Activated CD8-positive, alpha-beta T cell treated with anti-CD3 and anti-CD28 coated beads for 36 hours (primary cell): ENCODE data around the gene SLC22A23. TPM values are rescaled to one million over a fixed set of nuclear protein-coding genes. Genes with fewer than 3 reads are reported as not detected.

Source experiments
- ATAC-seq: fragments of 200-7000 bp; cut with Tn5 transposase; one replicate; pipeline ENCODE4 v1.10.0; 2021; ENCODE audit warnings: mild to moderate bottlenecking, moderate library complexity
- CTCF ChIA-PET: fragments of 350-600 bp; sonication (Branson Sonifier 250); formaldehyde crosslinking; loops from one replicate; lab custom pipeline; 2021; ENCODE audit warnings: antibody characterized with exemption; lab: Charles Lee
- POLR2A ChIA-PET: fragments of 350-600 bp; sonication (Branson Sonifier 250); formaldehyde crosslinking; loops from one replicate; lab custom pipeline; 2021; ENCODE audit warnings: antibody characterized with exemption; lab: Charles Lee
- DNase-seq: peaks from one replicate; pipeline ENCODE4 v3.0.0-alpha.2; 2020
- H3K27ac Mint-ChIP-seq: one replicate; pipeline ENCODE4 v1.8.0; 2021; ENCODE audit warnings: mild to moderate bottlenecking, mixed read lengths
- H3K27me3 Mint-ChIP-seq: one replicate; pipeline ENCODE4 v1.8.0; 2021; ENCODE audit warnings: mixed read lengths
- H3K36me3 Mint-ChIP-seq: one replicate; pipeline ENCODE4 v1.8.0; 2021; ENCODE audit warnings: low read depth, mixed read lengths
- H3K4me1 Mint-ChIP-seq: one replicate; pipeline ENCODE4 v1.8.0; 2021; ENCODE audit warnings: low read depth, mixed read lengths
- H3K4me3 Mint-ChIP-seq: one replicate; pipeline ENCODE4 v1.8.0; 2021; ENCODE audit warnings: mild to moderate bottlenecking, moderate library complexity, mixed read lengths
- H3K9me3 Mint-ChIP-seq: one replicate; pipeline ENCODE4 v1.8.0; 2021; ENCODE audit warnings: mixed read lengths
- intact Hi-C: fragments of 100-400 bp; cut with micrococcal nuclease; formaldehyde crosslinking; loops from one replicate; pipeline ENCODE4 v1.10.0; 2022
- total RNA-seq, 2 experiments: library from RNA; stranded (reverse); gene quantifications; one replicate each; pipeline ENCODE4 v1.2.3, GENCODE V29; 2021
- TF ChIP-seq, protein P1 (sequence below): fragments of 200-600 bp; IDR thresholded peaks from one replicate; pipeline ENCODE4 v1.8.0; 2022; ENCODE audit warnings: antibody characterized with exemption, mild to moderate bottlenecking

The SLC22A23 gene
- total RNA-seq, 2 experiments from 2014 or later: 0.16 to 0.34 TPM

DNA sequence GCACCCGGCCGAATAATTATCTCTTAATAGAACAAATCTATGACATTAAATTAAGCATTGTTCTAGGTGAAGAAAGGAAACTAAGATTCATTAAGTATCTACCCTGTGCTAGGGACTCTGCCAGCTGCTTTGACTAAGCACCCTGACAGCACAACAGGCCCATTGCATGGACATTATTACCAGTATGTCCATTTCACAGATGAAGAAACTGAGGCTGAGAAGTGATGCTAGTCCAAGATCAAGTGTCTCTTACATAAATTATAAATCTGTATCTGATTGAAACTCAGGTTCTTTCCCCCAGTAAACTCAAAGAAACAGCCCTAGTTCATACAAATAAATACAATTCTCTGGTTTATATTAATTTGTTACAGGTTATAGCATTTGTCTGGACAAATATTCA is 31.3 kb downstream of the SLC22A23 start:
- Mint-ChIP-seq H3K9me3 (no peaks in the 10 kb centered on the region), H3K36me3 (no peaks in the 10 kb centered on the region), H3K27me3 (peaks cover 10% of the 10 kb centered on the region), H3K27ac (no peak overlapping the region), H3K4me1 (no peaks in the 10 kb centered on the region), H3K4me3 (no peak overlapping the region)
- DNase-seq (no peak), ATAC-seq (no peak)
- TF ChIP-seq, protein P1, sequence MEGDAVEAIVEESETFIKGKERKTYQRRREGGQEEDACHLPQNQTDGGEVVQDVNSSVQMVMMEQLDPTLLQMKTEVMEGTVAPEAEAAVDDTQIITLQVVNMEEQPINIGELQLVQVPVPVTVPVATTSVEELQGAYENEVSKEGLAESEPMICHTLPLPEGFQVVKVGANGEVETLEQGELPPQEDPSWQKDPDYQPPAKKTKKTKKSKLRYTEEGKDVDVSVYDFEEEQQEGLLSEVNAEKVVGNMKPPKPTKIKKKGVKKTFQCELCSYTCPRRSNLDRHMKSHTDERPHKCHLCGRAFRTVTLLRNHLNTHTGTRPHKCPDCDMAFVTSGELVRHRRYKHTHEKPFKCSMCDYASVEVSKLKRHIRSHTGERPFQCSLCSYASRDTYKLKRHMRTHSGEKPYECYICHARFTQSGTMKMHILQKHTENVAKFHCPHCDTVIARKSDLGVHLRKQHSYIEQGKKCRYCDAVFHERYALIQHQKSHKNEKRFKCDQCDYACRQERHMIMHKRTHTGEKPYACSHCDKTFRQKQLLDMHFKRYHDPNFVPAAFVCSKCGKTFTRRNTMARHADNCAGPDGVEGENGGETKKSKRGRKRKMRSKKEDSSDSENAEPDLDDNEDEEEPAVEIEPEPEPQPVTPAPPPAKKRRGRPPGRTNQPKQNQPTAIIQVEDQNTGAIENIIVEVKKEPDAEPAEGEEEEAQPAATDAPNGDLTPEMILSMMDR: no peak
- POLR2A ChIA-PET: no interaction called here
- intact Hi-C loops: no loop called here
- CTCF ChIA-PET: no interaction called here

DNA sequence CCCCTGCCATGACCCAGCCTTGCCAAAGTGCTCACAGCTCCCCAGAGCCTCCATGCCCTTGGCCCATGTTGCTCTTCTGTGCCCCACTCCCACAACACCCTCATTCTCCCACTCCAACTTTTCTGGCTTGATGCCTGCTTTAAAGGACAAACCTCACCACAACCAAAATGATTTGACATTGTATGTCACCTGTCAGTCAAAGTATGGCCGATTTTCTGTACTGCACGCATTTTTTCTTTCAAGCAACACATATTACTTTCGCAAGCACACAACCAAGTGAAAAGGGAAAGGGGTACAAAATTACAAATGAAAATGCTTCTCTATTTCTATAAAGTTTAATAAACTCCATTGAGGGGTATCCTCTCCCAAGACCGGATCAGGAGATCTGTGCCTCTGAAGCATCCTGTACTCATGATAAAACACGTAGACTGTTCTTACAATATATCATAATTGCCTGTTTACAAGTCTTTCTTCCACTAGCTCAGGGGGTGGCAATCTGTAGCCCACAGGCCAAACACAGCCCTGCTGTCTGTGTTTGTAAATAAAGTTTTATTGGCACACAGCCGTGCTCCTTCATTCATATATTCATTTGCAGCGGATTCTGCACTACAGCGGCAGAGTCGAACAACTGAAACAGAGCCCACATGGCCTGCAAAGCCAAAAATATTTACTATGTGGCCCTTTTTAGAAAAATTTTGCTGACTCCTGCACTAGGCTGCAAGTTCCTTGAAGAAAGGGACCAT is 32.5 kb downstream of the SLC22A23 start:
- Mint-ChIP-seq H3K36me3 (no peaks in the 10 kb centered on the region), H3K4me1 (no peaks in the 10 kb centered on the region), H3K27ac (no peak overlapping the region), H3K9me3 (no peaks in the 10 kb centered on the region), H3K27me3 (peaks cover 13% of the 10 kb centered on the region), H3K4me3 (no peak overlapping the region)
- CTCF ChIA-PET: no interaction called here
- ATAC-seq (no peak), DNase-seq (no peak)
- intact Hi-C loops: no loop called here
- TF ChIP-seq, protein P1: no peak
- POLR2A ChIA-PET: no interaction called here

DNA sequence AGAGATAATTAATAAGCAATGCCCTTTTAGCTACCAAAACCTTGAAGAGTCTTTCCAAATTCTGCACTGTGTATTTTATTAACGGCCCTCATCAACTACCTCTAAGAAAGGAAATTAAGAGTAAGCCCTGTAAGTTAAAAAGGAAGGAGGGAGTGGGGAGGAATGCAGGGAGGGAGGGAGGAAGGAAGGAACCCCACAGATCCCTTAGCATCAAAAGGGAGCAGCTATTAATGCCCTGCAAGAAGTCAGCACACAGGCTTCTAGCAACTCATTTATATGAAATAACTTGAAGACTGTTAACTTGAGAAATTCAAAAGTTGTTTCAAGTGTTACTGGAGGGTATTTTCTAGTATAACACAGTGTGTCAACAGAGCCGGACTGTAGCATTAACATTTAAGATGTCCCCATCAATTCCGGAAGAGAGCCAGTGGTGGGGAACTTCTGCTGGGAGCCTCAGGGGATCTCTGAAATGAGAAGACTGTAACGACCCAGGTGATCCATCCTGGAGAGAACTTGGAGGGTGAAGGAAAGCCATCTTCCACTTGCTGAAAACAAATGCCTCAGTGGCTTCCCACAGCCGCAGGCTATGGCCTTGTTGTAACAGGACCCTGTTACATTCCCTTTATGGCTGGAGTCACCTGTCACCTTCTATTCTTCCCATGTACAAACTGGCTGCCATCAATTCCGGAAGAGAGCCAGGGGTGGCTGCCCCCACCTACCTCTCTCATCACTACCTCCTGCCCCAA is 33.2 kb downstream of the SLC22A23 start:
- DNase-seq: no peak
- CTCF ChIA-PET: interaction anchor here (1.0 to 1.4 kb wide), 2 partner anchors 12 to 309 kb away, joined by 3 to 5 read pairs; no protein-coding TSS in a partner anchor
- Mint-ChIP-seq H3K9me3 (no peaks in the 10 kb centered on the region), H3K36me3 (no peaks in the 10 kb centered on the region), H3K4me3 (no peak overlapping the region), H3K27ac (no peak overlapping the region), H3K4me1 (no peaks in the 10 kb centered on the region), H3K27me3 (peaks cover 13% of the 10 kb centered on the region)
- TF ChIP-seq, protein P1: no peak
- no peak for ATAC-seq
- POLR2A ChIA-PET: no interaction called here
- intact Hi-C loops: no loop called here

DNA sequence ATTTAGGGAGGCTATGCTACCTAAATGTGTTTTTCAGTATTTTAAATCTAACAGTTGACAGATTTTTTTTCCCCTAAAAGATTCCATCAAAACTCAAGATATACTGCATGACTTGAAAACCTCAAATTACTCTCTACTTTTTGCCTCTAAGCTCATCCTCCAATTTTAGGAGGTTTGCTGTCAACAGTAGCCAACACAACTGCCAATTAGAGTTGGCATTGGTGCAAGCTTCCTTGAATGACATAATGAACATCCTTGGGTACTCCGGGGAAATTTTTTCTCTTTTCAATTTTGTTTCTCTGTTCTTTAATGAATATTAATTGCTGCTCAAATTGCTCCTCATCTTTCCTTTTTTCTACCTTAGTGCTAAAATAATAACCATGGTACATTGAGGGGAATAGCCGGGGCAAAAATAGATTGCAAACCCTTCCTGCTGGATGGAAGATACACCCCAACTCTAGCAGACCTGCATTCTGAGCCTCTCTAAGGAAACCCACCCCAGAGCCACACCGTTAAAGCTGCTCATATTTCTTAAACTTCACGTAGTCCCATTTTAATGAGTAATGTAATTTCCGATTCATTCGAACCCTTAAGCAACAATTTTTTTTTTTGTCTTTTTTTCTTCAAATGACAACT is 34.3 kb downstream of the SLC22A23 start:
- no peak for ATAC-seq
- no peak overlapping the region for H3K4me3 Mint-ChIP-seq
- no peak for DNase-seq
- peaks cover 13% of the 10 kb centered on the region for H3K27me3 Mint-ChIP-seq
- no peak overlapping the region for H3K27ac Mint-ChIP-seq
- ChIA-PET POLR2A (no interaction called here), CTCF (interaction anchor here (1.0 to 1.8 kb wide), 3 partner anchors 11 to 310 kb away, joined by 3 to 8 read pairs (median 5); no protein-coding TSS in a partner anchor)
- intact Hi-C loops: no loop called here
- TF ChIP-seq, protein P1: no peak
- no peaks in the 10 kb centered on the region for H3K36me3 Mint-ChIP-seq
- H3K4me1 Mint-ChIP-seq: no peaks in the 10 kb centered on the region
- no peaks in the 10 kb centered on the region for H3K9me3 Mint-ChIP-seq
